ENCODE measurements around the gene SAMD10.

- TF ChIP-seq CTCF (IDR thresholded peaks at IDR 0.05) (peak in 2 of 7 experiments; percentile 13 to 22), EP300 (IDR thresholded peaks at IDR 0.05) (no peak), POLR2AphosphoS5 (IDR thresholded peaks at IDR 0.05) (no peak), POLR2A (IDR thresholded peaks at IDR 0.05) (no peak)
Measured at GRCh38 chr20:63979557-63980316, at the start of gene SAMD10.

Data from stomach (tissue), 4 donors.